Measurements from ENCODE around the gene THAP7. TPM values are rescaled to one million over a fixed set of nuclear protein-coding genes. Genes with fewer than 3 reads are reported as not detected.
A peak's percentile ranks its signal among the peaks of the same experiment; 100 is the strongest.

THAP7 gene
- total and polyA plus RNA-seq, 2 of the 13 experiments (the other 11 are each of a cell fraction or from before 2014, with no cell fraction given), result 13.0 to 25.5 TPM

GRCh38 chr22:20951151-20951931, 50.6 kb downstream of the THAP7 start (continued):
- TF ChIP-seq, protein P1, sequence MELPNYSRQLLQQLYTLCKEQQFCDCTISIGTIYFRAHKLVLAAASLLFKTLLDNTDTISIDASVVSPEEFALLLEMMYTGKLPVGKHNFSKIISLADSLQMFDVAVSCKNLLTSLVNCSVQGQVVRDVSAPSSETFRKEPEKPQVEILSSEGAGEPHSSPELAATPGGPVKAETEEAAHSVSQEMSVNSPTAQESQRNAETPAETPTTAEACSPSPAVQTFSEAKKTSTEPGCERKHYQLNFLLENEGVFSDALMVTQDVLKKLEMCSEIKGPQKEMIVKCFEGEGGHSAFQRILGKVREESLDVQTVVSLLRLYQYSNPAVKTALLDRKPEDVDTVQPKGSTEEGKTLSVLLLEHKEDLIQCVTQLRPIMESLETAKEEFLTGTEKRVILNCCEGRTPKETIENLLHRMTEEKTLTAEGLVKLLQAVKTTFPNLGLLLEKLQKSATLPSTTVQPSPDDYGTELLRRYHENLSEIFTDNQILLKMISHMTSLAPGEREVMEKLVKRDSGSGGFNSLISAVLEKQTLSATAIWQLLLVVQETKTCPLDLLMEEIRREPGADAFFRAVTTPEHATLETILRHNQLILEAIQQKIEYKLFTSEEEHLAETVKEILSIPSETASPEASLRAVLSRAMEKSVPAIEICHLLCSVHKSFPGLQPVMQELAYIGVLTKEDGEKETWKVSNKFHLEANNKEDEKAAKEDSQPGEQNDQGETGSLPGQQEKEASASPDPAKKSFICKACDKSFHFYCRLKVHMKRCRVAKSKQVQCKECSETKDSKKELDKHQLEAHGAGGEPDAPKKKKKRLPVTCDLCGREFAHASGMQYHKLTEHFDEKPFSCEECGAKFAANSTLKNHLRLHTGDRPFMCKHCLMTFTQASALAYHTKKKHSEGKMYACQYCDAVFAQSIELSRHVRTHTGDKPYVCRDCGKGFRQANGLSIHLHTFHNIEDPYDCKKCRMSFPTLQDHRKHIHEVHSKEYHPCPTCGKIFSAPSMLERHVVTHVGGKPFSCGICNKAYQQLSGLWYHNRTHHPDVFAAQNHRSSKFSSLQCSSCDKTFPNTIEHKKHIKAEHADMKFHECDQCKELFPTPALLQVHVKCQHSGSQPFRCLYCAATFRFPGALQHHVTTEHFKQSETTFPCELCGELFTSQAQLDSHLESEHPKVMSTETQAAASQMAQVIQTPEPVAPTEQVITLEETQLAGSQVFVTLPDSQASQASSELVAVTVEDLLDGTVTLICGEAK (IDR thresholded peaks at IDR 0.05), result no peak
- TF ChIP-seq, protein P1 (CRISPR knock-in tag; IDR thresholded peaks at IDR 0.05), result no peak
- TF ChIP-seq, protein P2, sequence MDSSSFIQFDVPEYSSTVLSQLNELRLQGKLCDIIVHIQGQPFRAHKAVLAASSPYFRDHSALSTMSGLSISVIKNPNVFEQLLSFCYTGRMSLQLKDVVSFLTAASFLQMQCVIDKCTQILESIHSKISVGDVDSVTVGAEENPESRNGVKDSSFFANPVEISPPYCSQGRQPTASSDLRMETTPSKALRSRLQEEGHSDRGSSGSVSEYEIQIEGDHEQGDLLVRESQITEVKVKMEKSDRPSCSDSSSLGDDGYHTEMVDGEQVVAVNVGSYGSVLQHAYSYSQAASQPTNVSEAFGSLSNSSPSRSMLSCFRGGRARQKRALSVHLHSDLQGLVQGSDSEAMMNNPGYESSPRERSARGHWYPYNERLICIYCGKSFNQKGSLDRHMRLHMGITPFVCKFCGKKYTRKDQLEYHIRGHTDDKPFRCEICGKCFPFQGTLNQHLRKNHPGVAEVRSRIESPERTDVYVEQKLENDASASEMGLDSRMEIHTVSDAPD (CRISPR knock-in tag; IDR thresholded peaks at IDR 0.05), result 0 out of 2 replicates have a peak, but pooled peaks have one; percentile 9
- TF ChIP-seq EP300 (IDR thresholded peaks at IDR 0.05; ENCODE audit: low read depth in 2 of 2, low read length in 2 of 2) (peak in 1 of 2 experiments; percentile 69; a peak in 2 of 4 replicates), EP300 (CRISPR knock-in tag; IDR thresholded peaks at IDR 0.05; ENCODE audit: borderline replicate concordance) (no peak), ZFP62 (CRISPR knock-in tag; IDR thresholded peaks at IDR 0.05) (no peak), ZNF556 (CRISPR knock-in tag; IDR thresholded peaks at IDR 0.05; ENCODE audit: borderline replicate concordance) (no peak; the same call in 1 of the 2 replicates), HNF1A (IDR thresholded peaks at IDR 0.05; ENCODE audit: low read depth) (peak; percentile 94), HNF1A (CRISPR knock-in tag; IDR thresholded peaks at IDR 0.05; ENCODE audit: borderline replicate concordance) (peak; percentile 95), SAP130 (CRISPR knock-in tag; IDR thresholded peaks at IDR 0.05; ENCODE audit: low read depth) (peak; percentile 79), HOXD1 (CRISPR knock-in tag; IDR thresholded peaks at IDR 0.05) (peak; percentile 91), DMAP1 (CRISPR knock-in tag; IDR thresholded peaks at IDR 0.05) (no peak)
- TF ChIP-seq, protein P3, sequence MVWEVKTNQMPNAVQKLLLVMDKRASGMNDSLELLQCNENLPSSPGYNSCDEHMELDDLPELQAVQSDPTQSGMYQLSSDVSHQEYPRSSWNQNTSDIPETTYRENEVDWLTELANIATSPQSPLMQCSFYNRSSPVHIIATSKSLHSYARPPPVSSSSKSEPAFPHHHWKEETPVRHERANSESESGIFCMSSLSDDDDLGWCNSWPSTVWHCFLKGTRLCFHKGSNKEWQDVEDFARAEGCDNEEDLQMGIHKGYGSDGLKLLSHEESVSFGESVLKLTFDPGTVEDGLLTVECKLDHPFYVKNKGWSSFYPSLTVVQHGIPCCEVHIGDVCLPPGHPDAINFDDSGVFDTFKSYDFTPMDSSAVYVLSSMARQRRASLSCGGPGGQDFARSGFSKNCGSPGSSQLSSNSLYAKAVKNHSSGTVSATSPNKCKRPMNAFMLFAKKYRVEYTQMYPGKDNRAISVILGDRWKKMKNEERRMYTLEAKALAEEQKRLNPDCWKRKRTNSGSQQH (CRISPR knock-in tag; IDR thresholded peaks at IDR 0.05; ENCODE audit: low read depth), result 0 out of 2 replicates have a peak, but pooled peaks have one; percentile 37
